ENCODE measurements around the gene ACTN1. TPM values are rescaled to one million over a fixed set of nuclear protein-coding genes. Genes with fewer than 3 reads are reported as not detected.

The ACTN1 gene
- total and polyA plus RNA-seq, 2 experiments from 2014 or later: 121 to 280 TPM

DNA sequence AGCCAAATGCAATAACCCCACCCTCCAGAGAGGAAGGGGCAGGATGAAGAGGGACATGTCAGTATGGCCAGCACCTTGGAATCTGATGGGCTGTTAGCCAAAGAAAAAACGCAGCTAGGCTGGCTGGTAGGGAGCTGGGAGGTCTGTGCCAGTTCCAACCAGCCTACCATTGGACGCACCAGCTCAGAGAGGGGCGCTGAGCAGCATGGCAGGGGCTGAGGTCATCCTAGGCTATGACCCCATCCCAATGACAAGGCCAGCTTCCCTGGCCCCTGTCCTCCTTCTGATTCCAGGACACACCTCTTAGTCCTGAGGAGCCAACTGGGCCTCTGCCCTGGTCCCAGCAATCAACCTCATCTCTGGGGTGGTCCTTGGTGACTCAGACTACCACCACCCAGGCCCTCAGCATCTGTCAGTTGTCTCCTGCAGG is 12.2 kb downstream of the ACTN1 start:
- Histone ChIP-seq H3K4me2 (no peak overlapping the region), H3F3A (replicated peaks; ENCODE audit: low read depth) (0 out of 2 replicates have a peak, but pooled peaks cover 8% of the 10 kb centered on the region), H3K27me3 (ENCODE audit: insufficient read depth) (no peaks in the 10 kb centered on the region), H3K4me1 (ENCODE audit: insufficient read depth) (peaks cover 79% of the 10 kb centered on the region), H4K20me1 (replicated peaks; ENCODE audit: insufficient read depth) (peaks cover 93% of the 10 kb centered on the region), H3K79me2 (replicated peaks; ENCODE audit: insufficient read depth) (peaks cover 100% of the 10 kb centered on the region), H2AFZ (no peak overlapping the region), H3K36me3 (ENCODE audit: insufficient read depth) (no peaks in the 10 kb centered on the region), H3K27ac (ENCODE audit: low read depth) (no peak overlapping the region), H3K4me3 (no peak overlapping the region), H3K9me2 (ENCODE audit: insufficient read depth) (no peaks in the 10 kb centered on the region)
- no peaks in the 10 kb centered on the region for H3K9me3 Mint-ChIP-seq
- H3K4me1 Mint-ChIP-seq: peaks cover 89% of the 10 kb centered on the region
- H3K27me3 Mint-ChIP-seq (ENCODE audit: insufficient read depth, low read depth, poor library complexity): peaks cover 10% of the 10 kb centered on the region
- H3K36me3 Mint-ChIP-seq (ENCODE audit: low read depth): peaks cover 6% of the 10 kb centered on the region; the same call in 2 of the 3 replicates
- DNase-seq (ENCODE audit: low spot score) (no peak), ATAC-seq (no peak)
- H3K4me3 Mint-ChIP-seq: no peak overlapping the region
- TF ChIP-seq EZH2phosphoT487 (IDR thresholded peaks at IDR 0.05; ENCODE audit: unreplicated experiment) (no peak), ZNF114 (CRISPR knock-in tag; IDR thresholded peaks at IDR 0.05) (no peak), NANOG (IDR thresholded peaks at IDR 0.05; ENCODE audit: borderline replicate concordance) (no peak), CTCF (conservative IDR thresholded peaks at IDR 0.05; ENCODE audit: low read depth in 2 of 2) (no peak), STAT1 (IDR thresholded peaks at IDR 0.05; ENCODE audit: unreplicated experiment) (no peak), EZH2 (IDR thresholded peaks at IDR 0.05; ENCODE audit: low read depth, unreplicated experiment) (no peak), ZNF331 (CRISPR knock-in tag; IDR thresholded peaks at IDR 0.05; ENCODE audit: low read depth) (no peak), ETS1 (IDR thresholded peaks at IDR 0.05) (no peak), POLR2AphosphoS5 (IDR thresholded peaks at IDR 0.05; ENCODE audit: low read depth) (no peak), CREB1 (CRISPR knock-in tag; IDR thresholded peaks at IDR 0.05; ENCODE audit: low read depth) (no peak), JUNB (IDR thresholded peaks at IDR 0.05; ENCODE audit: unreplicated experiment) (no peak)
- TF ChIP-seq, protein P1, sequence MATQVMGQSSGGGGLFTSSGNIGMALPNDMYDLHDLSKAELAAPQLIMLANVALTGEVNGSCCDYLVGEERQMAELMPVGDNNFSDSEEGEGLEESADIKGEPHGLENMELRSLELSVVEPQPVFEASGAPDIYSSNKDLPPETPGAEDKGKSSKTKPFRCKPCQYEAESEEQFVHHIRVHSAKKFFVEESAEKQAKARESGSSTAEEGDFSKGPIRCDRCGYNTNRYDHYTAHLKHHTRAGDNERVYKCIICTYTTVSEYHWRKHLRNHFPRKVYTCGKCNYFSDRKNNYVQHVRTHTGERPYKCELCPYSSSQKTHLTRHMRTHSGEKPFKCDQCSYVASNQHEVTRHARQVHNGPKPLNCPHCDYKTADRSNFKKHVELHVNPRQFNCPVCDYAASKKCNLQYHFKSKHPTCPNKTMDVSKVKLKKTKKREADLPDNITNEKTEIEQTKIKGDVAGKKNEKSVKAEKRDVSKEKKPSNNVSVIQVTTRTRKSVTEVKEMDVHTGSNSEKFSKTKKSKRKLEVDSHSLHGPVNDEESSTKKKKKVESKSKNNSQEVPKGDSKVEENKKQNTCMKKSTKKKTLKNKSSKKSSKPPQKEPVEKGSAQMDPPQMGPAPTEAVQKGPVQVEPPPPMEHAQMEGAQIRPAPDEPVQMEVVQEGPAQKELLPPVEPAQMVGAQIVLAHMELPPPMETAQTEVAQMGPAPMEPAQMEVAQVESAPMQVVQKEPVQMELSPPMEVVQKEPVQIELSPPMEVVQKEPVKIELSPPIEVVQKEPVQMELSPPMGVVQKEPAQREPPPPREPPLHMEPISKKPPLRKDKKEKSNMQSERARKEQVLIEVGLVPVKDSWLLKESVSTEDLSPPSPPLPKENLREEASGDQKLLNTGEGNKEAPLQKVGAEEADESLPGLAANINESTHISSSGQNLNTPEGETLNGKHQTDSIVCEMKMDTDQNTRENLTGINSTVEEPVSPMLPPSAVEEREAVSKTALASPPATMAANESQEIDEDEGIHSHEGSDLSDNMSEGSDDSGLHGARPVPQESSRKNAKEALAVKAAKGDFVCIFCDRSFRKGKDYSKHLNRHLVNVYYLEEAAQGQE (IDR thresholded peaks at IDR 0.05; ENCODE audit: unreplicated experiment): no peak
- TF ChIP-seq, protein P2, sequence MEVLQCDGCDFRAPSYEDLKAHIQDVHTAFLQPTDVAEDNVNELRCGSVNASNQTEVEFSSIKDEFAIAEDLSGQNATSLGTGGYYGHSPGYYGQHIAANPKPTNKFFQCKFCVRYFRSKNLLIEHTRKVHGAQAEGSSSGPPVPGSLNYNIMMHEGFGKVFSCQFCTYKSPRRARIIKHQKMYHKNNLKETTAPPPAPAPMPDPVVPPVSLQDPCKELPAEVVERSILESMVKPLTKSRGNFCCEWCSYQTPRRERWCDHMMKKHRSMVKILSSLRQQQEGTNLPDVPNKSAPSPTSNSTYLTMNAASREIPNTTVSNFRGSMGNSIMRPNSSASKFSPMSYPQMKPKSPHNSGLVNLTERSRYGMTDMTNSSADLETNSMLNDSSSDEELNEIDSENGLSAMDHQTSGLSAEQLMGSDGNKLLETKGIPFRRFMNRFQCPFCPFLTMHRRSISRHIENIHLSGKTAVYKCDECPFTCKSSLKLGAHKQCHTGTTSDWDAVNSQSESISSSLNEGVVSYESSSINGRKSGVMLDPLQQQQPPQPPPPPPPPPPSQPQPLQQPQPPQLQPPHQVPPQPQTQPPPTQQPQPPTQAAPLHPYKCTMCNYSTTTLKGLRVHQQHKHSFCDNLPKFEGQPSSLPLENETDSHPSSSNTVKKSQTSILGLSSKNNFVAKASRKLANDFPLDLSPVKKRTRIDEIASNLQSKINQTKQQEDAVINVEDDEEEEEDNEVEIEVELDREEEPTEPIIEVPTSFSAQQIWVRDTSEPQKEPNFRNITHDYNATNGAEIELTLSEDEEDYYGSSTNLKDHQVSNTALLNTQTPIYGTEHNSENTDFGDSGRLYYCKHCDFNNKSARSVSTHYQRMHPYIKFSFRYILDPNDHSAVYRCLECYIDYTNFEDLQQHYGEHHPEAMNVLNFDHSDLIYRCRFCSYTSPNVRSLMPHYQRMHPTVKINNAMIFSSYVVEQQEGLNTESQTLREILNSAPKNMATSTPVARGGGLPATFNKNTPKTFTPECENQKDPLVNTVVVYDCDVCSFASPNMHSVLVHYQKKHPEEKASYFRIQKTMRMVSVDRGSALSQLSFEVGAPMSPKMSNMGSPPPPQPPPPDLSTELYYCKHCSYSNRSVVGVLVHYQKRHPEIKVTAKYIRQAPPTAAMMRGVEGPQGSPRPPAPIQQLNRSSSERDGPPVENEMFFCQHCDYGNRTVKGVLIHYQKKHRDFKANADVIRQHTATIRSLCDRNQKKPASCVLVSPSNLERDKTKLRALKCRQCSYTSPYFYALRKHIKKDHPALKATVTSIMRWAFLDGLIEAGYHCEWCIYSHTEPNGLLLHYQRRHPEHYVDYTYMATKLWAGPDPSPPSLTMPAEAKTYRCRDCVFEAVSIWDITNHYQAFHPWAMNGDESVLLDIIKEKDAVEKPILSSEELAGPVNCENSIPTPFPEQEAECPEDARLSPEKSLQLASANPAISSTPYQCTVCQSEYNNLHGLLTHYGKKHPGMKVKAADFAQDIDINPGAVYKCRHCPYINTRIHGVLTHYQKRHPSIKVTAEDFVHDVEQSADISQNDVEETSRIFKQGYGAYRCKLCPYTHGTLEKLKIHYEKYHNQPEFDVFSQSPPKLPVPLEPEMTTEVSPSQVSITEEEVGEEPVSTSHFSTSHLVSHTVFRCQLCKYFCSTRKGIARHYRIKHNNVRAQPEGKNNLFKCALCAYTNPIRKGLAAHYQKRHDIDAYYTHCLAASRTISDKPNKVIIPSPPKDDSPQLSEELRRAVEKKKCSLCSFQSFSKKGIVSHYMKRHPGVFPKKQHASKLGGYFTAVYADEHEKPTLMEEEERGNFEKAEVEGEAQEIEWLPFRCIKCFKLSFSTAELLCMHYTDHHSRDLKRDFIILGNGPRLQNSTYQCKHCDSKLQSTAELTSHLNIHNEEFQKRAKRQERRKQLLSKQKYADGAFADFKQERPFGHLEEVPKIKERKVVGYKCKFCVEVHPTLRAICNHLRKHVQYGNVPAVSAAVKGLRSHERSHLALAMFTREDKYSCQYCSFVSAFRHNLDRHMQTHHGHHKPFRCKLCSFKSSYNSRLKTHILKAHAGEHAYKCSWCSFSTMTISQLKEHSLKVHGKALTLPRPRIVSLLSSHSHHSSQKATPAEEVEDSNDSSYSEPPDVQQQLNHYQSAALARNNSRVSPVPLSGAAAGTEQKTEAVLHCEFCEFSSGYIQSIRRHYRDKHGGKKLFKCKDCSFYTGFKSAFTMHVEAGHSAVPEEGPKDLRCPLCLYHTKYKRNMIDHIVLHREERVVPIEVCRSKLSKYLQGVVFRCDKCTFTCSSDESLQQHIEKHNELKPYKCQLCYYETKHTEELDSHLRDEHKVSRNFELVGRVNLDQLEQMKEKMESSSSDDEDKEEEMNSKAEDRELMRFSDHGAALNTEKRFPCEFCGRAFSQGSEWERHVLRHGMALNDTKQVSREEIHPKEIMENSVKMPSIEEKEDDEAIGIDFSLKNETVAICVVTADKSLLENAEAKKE (CRISPR knock-in tag; IDR thresholded peaks at IDR 0.05): no peak
- 0 out of 2 replicates have a peak overlapping the region, but pooled peaks have one; percentile 49 for H3K27ac Mint-ChIP-seq
